Measurements from ENCODE around the gene CDH18.

GRCh38 chr5:20028506-20028905, 40.5 kb upstream of the CDH18 start:
- TF ChIP-seq, protein P1, sequence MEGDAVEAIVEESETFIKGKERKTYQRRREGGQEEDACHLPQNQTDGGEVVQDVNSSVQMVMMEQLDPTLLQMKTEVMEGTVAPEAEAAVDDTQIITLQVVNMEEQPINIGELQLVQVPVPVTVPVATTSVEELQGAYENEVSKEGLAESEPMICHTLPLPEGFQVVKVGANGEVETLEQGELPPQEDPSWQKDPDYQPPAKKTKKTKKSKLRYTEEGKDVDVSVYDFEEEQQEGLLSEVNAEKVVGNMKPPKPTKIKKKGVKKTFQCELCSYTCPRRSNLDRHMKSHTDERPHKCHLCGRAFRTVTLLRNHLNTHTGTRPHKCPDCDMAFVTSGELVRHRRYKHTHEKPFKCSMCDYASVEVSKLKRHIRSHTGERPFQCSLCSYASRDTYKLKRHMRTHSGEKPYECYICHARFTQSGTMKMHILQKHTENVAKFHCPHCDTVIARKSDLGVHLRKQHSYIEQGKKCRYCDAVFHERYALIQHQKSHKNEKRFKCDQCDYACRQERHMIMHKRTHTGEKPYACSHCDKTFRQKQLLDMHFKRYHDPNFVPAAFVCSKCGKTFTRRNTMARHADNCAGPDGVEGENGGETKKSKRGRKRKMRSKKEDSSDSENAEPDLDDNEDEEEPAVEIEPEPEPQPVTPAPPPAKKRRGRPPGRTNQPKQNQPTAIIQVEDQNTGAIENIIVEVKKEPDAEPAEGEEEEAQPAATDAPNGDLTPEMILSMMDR (IDR thresholded peaks at IDR 0.05), result no peak
- TF ChIP-seq POLR2A (IDR thresholded peaks at IDR 0.05), result no peak
